Stimulated activated CD8-positive, alpha-beta memory T cell treated with anti-CD3 and anti-CD28 coated beads, Interleukin-12 subunit alpha, Interleukin-12 subunit beta, amount 100 ng/mL, for 1 hour (primary cell): ENCODE data around the gene ALKBH2.
"Not testable (repeated sequence)": the region's sequence is repeated elsewhere in the genome, so short reads cannot be mapped to it uniquely, and the experiment has no call there.

ENCODE experiments used
- DNase-seq: peaks from one replicate; pipeline ENCODE4 v3.0.0-alpha.2; 2020; ENCODE audit warnings: low read depth

ALKBH2 gene

DNA sequence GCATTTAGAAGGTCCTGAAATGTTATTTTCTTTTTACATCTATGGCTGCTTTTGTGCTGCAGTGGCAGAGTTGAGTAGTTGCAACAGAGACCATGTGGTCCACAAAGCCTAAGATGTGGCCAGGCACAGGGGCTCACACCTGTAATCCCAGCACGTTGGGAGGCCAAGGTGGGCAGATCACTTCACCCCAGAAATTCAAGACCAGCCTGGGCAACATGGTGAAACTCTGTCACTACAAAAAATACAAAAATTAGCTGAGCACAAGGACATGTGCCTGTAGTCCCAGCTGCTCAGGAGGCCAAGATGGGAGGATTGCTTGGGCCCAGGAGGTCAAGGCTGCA lies 27.4 kb downstream of the ALKBH2 start:
- DNase-seq: no peak

DNA sequence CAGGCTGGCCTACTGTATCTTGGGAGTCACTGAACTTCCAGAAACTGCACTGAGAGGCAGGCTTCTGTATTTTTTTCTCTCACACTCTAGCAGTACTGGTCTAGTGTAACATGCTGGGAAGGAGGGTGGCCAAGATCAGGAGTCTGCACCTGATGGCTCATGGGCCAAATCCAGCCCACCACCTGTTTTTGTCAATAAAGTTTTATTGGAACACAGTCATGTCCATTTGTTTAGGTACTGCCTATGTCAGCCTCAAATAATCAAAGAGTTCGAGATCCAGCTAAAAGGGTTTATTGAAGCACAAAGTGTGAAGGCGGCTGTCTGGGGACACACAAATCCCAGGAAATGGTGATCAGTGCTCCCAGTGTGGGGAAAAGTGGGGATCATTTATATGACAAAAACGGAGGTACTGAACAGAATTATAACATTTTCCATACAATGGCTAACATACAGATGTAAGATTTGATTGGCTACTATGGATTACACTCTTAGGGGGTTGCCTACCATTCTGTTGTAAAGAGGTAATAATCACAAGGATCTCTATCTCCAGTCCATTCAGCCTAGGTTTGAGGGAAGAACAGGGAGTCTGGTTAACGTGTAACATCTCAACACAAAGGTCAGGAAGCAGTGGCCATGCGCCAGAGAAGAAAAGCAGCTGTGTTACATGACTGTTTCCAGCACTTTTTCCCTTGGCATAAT lies 28.0 kb downstream of the ALKBH2 start:
- DNase-seq: no peak

DNA sequence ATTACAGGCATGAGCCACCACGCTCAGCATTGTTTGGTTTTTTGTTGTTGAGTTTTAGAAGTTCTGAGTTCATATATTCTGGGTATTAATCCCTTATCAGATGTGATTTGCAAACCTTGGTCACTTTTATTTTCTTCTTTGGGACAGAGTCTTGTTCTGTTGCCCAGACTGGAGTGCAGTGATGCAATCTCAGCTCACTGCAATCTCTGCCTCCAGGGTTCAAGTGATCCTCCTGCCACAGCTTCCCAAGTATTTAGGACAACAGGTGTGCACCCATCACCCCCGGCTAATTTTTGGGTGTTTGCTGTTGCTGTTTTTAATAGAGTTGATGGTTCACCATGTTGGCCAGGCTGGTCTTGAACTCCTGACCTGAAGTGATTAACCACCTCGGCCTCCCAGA lies 29.1 kb downstream of the ALKBH2 start:
- no peak for DNase-seq

DNA sequence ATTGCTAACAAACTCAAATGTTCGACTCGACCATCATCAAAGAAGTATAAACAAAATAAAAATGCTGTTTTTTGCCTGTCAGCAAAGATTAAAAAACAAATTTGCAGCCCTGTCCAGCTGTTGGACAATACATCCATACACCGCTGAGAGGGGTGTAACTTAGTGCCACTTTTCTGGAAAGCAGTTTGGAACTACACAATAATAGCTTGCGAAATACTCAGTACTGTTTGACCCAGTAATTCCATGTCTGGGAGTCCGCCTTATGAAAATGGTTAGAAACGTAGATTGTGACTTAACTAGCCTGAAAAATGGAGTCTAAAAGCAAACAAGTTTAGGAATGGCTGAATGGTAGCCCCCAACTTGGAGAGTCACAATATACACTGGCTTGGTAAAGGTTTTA lies 34.5 kb downstream of the ALKBH2 start:
- no peak for DNase-seq

- no peak for DNase-seq
These were observed 35.9 kb downstream of the ALKBH2 start for GRCh38 chr12:109057376-109057775.

DNA sequence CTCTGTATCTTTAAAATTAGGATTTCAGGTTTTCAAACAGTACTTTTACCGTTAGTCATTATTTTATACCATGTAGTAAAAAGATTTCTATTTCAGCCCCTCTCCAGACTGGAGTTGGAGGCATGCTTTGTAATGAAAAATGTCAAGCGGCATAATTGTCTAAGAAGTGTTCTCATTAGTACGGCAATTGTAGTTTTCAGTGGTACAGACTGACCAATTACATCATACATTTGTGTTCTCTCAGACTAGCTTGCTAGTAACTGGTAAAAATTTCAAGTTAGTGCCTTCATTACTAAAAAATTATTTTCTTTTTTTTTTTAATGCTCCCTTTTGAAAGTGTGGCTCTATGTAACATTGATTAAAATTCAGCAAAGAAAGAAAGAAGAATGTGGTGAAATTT lies 36.4 kb downstream of the ALKBH2 start:
- no peak for DNase-seq

DNA sequence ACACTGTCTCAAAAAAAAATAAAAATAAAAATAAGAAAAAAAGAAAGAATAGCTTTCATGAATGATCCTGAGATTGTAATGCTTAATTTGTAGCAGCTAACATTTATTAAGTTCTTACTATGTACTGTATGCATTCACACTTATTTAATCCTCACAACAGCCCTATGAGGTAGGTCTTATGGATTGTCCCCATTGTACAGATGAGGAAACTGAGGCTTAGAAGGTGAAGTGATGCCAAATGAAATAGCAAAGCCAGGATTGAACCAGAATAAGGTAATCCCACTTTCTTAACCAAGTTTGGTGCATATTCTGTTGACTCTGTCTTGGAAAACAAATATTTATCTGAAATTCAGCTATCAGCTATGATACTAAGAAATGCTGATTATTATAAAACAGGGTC lies 38.8 kb downstream of the ALKBH2 start:
- no peak for DNase-seq

DNA sequence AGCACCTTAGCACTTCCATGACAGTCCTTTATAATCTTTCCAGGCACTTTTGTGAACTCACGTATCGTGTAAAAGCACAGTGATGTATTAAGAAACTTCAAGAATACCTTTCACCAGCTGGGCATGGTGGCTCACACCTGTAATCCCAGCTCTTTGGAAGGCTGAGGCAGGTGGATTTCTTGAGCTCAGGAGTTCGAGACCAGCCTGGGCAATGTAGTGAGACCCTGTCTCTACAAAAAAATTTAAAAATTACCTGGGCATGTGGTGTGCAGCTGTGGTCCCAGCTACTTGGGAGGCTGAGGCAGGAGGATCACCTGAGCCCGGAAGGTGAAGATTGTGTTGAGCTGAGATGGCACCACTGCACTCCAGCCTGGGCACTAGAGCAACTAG lies 39.2 kb downstream of the ALKBH2 start:
- not testable (repeated sequence) for DNase-seq

GRCh38 chr12:109053382-109054123 lies 39.7 kb downstream of the ALKBH2 start:
- DNase-seq: no peak

DNA sequence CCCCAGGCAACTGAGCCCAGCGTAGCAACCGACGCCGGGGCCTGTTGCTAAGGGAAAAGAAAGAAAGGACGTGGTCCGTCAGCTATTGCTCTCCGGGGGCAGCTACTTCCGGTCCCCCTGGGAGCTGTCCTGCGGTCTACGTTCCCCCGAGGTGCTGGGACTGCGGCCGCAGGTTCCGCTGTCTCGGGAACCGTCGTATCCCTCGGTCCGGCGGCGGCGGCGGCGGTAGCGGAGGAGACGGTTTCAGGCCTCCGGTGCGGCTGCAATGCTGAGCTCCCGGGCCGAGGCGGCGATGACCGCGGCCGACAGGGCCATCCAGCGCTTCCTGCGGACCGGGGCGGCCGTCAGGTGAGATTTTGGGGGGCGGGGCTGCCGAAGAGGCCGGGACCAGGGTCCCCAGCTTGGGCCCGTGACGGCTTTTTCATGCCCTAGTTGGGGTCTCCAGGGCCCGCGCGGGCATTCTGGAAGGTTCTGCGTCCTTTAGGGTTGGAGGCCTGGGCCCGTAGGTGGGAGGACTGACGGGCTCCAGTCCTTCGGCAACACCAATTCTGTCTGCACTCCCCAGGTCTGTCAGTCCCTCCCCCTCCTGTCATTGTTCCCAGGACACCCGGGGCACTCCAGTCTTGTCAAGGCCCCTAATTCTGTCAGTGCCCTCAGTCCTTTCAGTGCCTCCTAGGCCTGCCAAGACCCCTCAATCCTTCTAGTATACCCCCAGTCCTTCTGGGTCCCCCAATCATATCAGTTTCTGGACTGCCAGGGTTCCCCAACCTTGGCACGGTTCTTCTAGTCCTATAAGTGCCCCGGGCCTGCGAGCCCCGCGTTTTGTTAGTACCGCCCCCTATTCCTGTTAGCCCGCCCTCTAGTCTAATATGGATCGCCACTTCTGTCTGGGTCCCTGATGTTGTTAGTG lies 40.6 kb downstream of the ALKBH2 start, which contains the start of gene USP30:
TSS of gene USP30 (plus strand) at position 163 of the 910 bp plus-strand sequence. CDS start at position 266, 103 bp downstream.
- DNase-seq: peak; percentile 72

DNA sequence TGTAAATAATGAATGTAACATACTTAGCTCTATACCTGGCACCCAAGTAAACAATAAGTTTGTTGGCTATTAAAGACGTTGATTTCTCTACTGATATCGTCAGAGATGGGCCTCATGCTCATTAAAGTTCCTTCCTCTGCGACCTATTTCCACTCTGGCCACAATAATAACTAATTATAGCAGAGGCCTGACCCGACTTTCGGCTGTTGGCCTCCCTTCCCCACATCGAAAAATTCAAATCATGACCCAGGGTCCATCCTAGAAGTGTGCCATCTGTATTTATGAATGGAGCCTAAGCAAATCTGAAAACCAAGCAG lies 41.2 kb downstream of the ALKBH2 start:
- no peak for DNase-seq

DNA sequence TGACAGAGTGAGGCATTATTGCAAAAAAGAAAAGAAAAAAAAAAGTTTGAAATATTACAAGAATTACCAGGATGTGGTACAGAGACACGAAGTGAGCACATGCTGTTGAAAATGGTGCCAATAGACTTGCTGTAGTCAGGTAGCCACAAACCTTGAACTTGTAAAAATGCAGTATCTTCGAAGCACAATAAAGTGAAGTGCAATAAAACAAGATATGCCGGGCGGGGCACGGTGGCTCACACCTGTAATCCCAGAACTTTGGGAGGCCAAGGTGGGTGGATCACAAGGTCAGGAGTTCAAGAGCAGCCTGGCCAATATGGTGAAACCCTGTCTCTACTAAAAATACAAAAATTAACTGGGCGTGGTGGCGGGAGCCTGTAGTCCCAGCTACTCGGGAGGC lies 43.5 kb downstream of the ALKBH2 start:
- not testable (repeated sequence) for DNase-seq

GRCh38 chr12:109048706-109049105 lies 44.6 kb downstream of the ALKBH2 start:
- DNase-seq: not testable (repeated sequence)

DNA sequence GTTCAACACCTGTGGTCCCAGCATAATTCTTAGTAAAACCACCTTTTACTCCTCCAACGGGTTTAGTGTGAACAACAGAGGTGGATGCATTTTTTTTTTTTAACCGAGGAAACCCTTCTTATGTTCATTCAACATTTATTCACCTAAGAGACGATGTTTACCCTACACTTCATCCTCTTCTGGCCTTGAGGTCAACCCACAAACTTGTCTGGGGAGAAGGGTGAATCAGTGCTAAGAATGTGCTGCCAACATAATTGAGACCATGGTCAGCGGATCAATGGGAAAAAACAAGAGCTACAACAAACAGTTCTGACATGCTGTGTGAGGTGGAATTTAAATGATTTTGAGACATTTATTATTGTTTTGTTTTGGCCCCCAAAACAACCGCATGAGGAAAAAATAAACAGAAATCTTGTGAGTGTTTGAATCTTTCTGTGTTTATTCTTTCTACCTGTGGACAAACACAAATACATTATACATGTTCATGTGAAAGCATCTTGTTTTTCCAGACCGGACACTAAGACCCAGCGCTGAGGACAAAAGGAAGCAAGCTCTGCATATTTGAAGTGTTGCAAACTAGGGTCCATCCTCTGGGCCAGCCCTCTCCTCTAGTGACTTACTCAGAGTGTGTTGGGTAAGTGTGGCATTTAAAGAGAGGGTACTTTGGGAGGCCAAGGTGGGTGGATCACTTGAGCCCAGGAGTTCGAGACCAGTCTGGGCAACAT lies 46.0 kb downstream of the ALKBH2 start:
- DNase-seq: no peak

GRCh38 chr12:109044241-109044640 lies 49.0 kb downstream of the ALKBH2 start:
- no peak for DNase-seq
